K562 (cell line): ENCODE measurements around the gene C19orf12.

Experiments used
- ARHGAP35 ChIP-seq: fragments of 450-650 bp; IDR thresholded peaks from 2 replicates; pipeline ENCODE4 v1.6.1; 2018; ENCODE audit not compliant: partially characterized antibody
- E4F1 ChIP-seq: fragments of 250-450 bp; sonication (Bioruptor Pico); IDR thresholded peaks from 2 replicates; pipeline ENCODE4 v1.5.0; 2021; ENCODE audit warnings: mild to moderate bottlenecking, borderline replicate concordance
- ELF1 ChIP-seq: fragments of 200-800 bp; sonication (Bioruptor generic); IDR thresholded peaks from 2 replicates; pipeline ENCODE4 v1.6.1; 2016; ENCODE audit warnings: missing genetic modification characterization, missing compliant biosample characterization
- MAX ChIP-seq: sonication (generic); formaldehyde crosslinking; IDR thresholded peaks from 2 replicates; pipeline ENCODE4 v1.9.0; 2022; ENCODE audit warnings: mild to moderate bottlenecking, missing genetic modification reagents
- XRCC5 ChIP-seq: fragments of 200-400 bp; formaldehyde crosslinking; IDR thresholded peaks from 2 replicates; pipeline ENCODE4 v1.6.1; 2017; ENCODE audit warnings: low read depth, mild to moderate bottlenecking, low read length
- ZNF146 ChIP-seq: IDR thresholded peaks from one replicate; pipeline ENCODE4 v1.6.1; 2018; ENCODE audit warnings: missing compliant biosample characterization; ENCODE audit not compliant: unreplicated experiment
- TF ChIP-seq, protein P1 (sequence below): fragments of 450-650 bp; IDR thresholded peaks from 2 replicates; pipeline ENCODE4 v1.6.1; 2017; ENCODE audit warnings: antibody characterized with exemption, mild to moderate bottlenecking

- TF ChIP-seq, protein P1, sequence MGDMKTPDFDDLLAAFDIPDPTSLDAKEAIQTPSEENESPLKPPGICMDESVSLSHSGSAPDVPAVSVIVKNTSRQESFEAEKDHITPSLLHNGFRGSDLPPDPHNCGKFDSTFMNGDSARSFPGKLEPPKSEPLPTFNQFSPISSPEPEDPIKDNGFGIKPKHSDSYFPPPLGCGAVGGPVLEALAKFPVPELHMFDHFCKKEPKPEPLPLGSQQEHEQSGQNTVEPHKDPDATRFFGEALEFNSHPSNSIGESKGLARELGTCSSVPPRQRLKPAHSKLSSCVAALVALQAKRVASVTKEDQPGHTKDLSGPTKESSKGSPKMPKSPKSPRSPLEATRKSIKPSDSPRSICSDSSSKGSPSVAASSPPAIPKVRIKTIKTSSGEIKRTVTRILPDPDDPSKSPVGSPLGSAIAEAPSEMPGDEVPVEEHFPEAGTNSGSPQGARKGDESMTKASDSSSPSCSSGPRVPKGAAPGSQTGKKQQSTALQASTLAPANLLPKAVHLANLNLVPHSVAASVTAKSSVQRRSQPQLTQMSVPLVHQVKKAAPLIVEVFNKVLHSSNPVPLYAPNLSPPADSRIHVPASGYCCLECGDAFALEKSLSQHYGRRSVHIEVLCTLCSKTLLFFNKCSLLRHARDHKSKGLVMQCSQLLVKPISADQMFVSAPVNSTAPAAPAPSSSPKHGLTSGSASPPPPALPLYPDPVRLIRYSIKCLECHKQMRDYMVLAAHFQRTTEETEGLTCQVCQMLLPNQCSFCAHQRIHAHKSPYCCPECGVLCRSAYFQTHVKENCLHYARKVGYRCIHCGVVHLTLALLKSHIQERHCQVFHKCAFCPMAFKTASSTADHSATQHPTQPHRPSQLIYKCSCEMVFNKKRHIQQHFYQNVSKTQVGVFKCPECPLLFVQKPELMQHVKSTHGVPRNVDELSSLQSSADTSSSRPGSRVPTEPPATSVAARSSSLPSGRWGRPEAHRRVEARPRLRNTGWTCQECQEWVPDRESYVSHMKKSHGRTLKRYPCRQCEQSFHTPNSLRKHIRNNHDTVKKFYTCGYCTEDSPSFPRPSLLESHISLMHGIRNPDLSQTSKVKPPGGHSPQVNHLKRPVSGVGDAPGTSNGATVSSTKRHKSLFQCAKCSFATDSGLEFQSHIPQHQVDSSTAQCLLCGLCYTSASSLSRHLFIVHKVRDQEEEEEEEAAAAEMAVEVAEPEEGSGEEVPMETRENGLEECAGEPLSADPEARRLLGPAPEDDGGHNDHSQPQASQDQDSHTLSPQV: no peak
- TF ChIP-seq XRCC5 (no peak), ELF1 (tag) (no peak), MAX (no peak), ARHGAP35 (no peak), E4F1 (CRISPR knock-in tag) (no peak), ZNF146 (CRISPR knock-in tag) (no peak)
These were observed 61.7 kb downstream of the C19orf12 start for GRCh38 chr19:29653398-29653797.
